K562 (cell line): ENCODE data around the gene PTPN12. TPM values are rescaled to one million over a fixed set of nuclear protein-coding genes. Genes with fewer than 3 reads are reported as not detected.

Source experiments
- ATAC-seq: fragments of 200-7000 bp; cut with Tn5 transposase; 3 replicates; pipeline ENCODE4 v1.9.1; 2020; ENCODE audit warnings: moderate library complexity
- BruUV-seq: library from RNA; stranded (reverse); fragments of 400-500 nt; replicated peaks from 2 replicates; lab custom pipeline; 2021; lab: Mats Ljungman, UMichigan
- CTCF ChIA-PET: fragments of 300-600 bp; formaldehyde crosslinking; extraction: SDS; loops from one replicate; lab custom pipeline; 2021; ENCODE audit warnings: low intra/inter-chr PET ratio; lab: Yijun Ruan, JAX
- POLR2A ChIA-PET: fragments of 300-600, 350-650 bp; sonication (Branson Sonifier 250); formaldehyde crosslinking; extraction: SDS; loops from one replicate; lab custom pipeline; 2021; ENCODE audit warnings: antibody characterized with exemption, inconsistent platforms; lab: Yijun Ruan, JAX
- DNase-seq, 4 experiments: peaks; one replicate each; pipeline versions ENCODE4 v3.0.0 to v3.0.0-alpha.2; 2011 to 2018; ENCODE audit warnings: low spot score in 3 of 4, mixed read lengths in 3 of 4; ENCODE audit errors: extremely low read depth in 1 of 4
- FAIRE-seq: peaks from 2 replicates; lab custom pipeline; 2011; peaks lifted over from hg19 to GRCh38; lab: Jason Lieb, UNC
- H2AFZ ChIP-seq: 2 replicates; pipeline ENCODE4 v1.6.0; 2011; ENCODE audit warnings: low read depth, low read length, control low read depth, inconsistent platforms
- H3K27ac ChIP-seq: fragments of 200-600 bp; 3 replicates; pipeline ENCODE4 v1.8.0; 2011; ENCODE audit warnings: low read depth, mild to moderate bottlenecking, control low read depth, inconsistent platforms, low read length, moderate library complexity, mixed read lengths; ENCODE audit errors: extremely low read depth
- H3K27me3 ChIP-seq, 2 experiments: fragments of 300-600 bp in 1 of 2; 2 replicates in 1 of 2; 3 replicates in 1 of 2; pipeline versions ENCODE4 v1.6.0 to v1.8.0; 2011; ENCODE audit warnings: inconsistent platforms in 2 of 2, low read length in 2 of 2, mild to moderate bottlenecking in 1 of 2, mixed read lengths in 1 of 2, moderate library complexity in 1 of 2; ENCODE audit not compliant: control insufficient read depth in 2 of 2, insufficient read depth in 2 of 2
- H3K36me3 ChIP-seq: fragments of 300-600 bp; 3 replicates; pipeline ENCODE4 v1.8.0; 2011; ENCODE audit warnings: mild to moderate bottlenecking, low read length, inconsistent platforms; ENCODE audit not compliant: control insufficient read depth, insufficient read depth
- H3K4me1 ChIP-seq, 2 experiments: fragments of 200-600 bp in 1 of 2; replicated peaks in 1 of 2; 2 replicates in 1 of 2; 3 replicates in 1 of 2; pipeline versions ENCODE4 v1.5.1 to v1.8.0; 2011; ENCODE audit warnings: inconsistent platforms in 2 of 2, low read length in 2 of 2, mild to moderate bottlenecking in 1 of 2, mixed read lengths in 1 of 2, moderate library complexity in 1 of 2; ENCODE audit not compliant: control insufficient read depth in 2 of 2, insufficient read depth in 2 of 2
- H3K4me2 ChIP-seq: 2 replicates; pipeline ENCODE4 v1.6.1; 2011; ENCODE audit warnings: low read length, control low read depth, inconsistent platforms, mixed read lengths; ENCODE audit not compliant: insufficient read depth
- H3K4me3 ChIP-seq: fragments of 200-600 bp; sonication (generic), shearing (Covaris generic); 2 replicates; pipeline ENCODE4 v1.5.1; 2016; ENCODE audit warnings: control low read depth, inconsistent platforms
- H3K79me2 ChIP-seq: fragments of 200-600 bp; 3 replicates; pipeline ENCODE4 v1.8.0; 2011; ENCODE audit warnings: low read length, inconsistent platforms; ENCODE audit not compliant: control insufficient read depth, insufficient read depth
- H3K9ac ChIP-seq, 2 experiments: 2 replicates each; pipeline versions ENCODE4 v1.6.0 to v1.6.1; 2011; ENCODE audit warnings: low read depth in 2 of 2, low read length in 2 of 2, control low read depth in 1 of 2, inconsistent platforms in 1 of 2, mild to moderate bottlenecking in 1 of 2, mixed read lengths in 1 of 2; ENCODE audit not compliant: insufficient read depth in 1 of 2
- H3K9me1 ChIP-seq: one replicate; pipeline ENCODE4 v1.6.0; 2011; ENCODE audit warnings: inconsistent platforms, mild to moderate bottlenecking, low read length, moderate library complexity; ENCODE audit not compliant: control insufficient read depth, insufficient read depth
- H3K9me3 ChIP-seq: replicated peaks from 2 replicates; pipeline ENCODE4 v1.5.1; 2011; ENCODE audit warnings: low read depth, low read length, inconsistent platforms; ENCODE audit not compliant: control insufficient read depth, insufficient read depth
- H4K20me1 ChIP-seq: replicated peaks from 2 replicates; pipeline ENCODE4 v1.6.1; 2011; ENCODE audit warnings: low read length, inconsistent platforms, mixed read lengths; ENCODE audit not compliant: control insufficient read depth, insufficient read depth
- PYGO2 ChIP-seq: fragments of 450-650 bp; IDR thresholded peaks from 2 replicates; pipeline ENCODE4 v1.6.1; 2016; ENCODE audit warnings: mild to moderate bottlenecking, missing genetic modification characterization, moderate library complexity, missing compliant biosample characterization
- RCOR1 ChIP-seq, 2 experiments: IDR thresholded peaks; 2 replicates each; pipeline ENCODE4 v1.6.1; 2012; ENCODE audit warnings: low read depth in 2 of 2, low read length in 2 of 2, borderline replicate concordance in 1 of 2, improper control_type of control experiment in 1 of 2
- STAT5B ChIP-seq: fragments of 250-450 bp; sonication (Bioruptor Pico); IDR thresholded peaks from 2 replicates; pipeline ENCODE4 v1.8.0; 2021; ENCODE audit warnings: mild to moderate bottlenecking, inconsistent platforms
- TRIM28 ChIP-seq: fragments of 450-650 bp; IDR thresholded peaks from 2 replicates; pipeline ENCODE4 v1.6.1; 2017
- WGBS: fragments of 100-300 bp; shearing (Covaris generic); methylation state at CpG from one replicate; pipeline ENCODE4 v1.1.6; 2016; ENCODE audit warnings: low coverage, mixed read lengths; ENCODE audit not compliant: insufficient coverage; ENCODE audit errors: missing lambda C conversion rate; 5-methylcytosine and 5-hydroxymethylcytosine counted together
- in situ Hi-C: fragments of 300-500 bp; cut with MboI; formaldehyde crosslinking; loops from 4 replicates; pipeline ENCODE4 v1.15.0; 2018; ENCODE audit warnings: inconsistent platforms, mixed read lengths
- intact Hi-C: fragments of 100-400 bp; cut with micrococcal nuclease; formaldehyde crosslinking; loops from 2 replicates; pipeline ENCODE4 v1.14.2; 2022
- polyA plus RNA-seq, 8 experiments: library from polyadenylated mRNA; depleted of rRNA in 4 of 8; stranded (reverse) in 5 of 8; unstranded in 3 of 8; fragments of >200 nt; fragmentation: Nextera tagmentation in 2 of 8; fragmentation: Illumina TruSeq in 1 of 8; extraction: Ambion mirVana in 2 of 8; extraction: Trizol in 1 of 8; gene quantifications; 2 replicates each; pipeline versions ENCODE4 v1.2.1 to v1.2.3, GENCODE V29; 2011 to 2014; ENCODE audit warnings: inconsistent platforms in 1 of 8, missing spikeins in 1 of 8
- total RNA-seq, 7 experiments: library from RNA; depleted of rRNA in 6 of 7; stranded (reverse); fragments of >200 nt in 6 of 7; fragmentation: Illumina TruSeq in 2 of 7; extraction: Trizol in 2 of 7; gene quantifications; 2 replicates each; pipeline versions ENCODE4 v1.2.1 to v1.2.3, GENCODE V29; 2011 to 2021; ENCODE audit warnings: low replicate concordance in 1 of 7
- TF ChIP-seq, protein P1 (sequence below), 2 experiments: fragments of 450-650 bp in 1 of 2; sonication (generic) in 1 of 2; formaldehyde crosslinking in 1 of 2; IDR thresholded peaks; 2 replicates each; pipeline versions ENCODE4 v1.7.1 to v1.9.0; 2016 to 2022; ENCODE audit warnings: inconsistent platforms in 1 of 2, mild to moderate bottlenecking in 1 of 2, missing genetic modification reagents in 1 of 2
- TF ChIP-seq, protein P2 (sequence below): IDR thresholded peaks from 2 replicates; pipeline ENCODE4 v1.6.1; 2012; ENCODE audit warnings: low read depth, low read length, improper control_type of control experiment, borderline replicate concordance

Gene PTPN12
- total and polyA plus RNA-seq, 9 of the 15 experiments (the other 6 are each of a cell fraction or from before 2014, with no cell fraction given), result 15.3 to 79.8 (median 26.6) TPM

DNA sequence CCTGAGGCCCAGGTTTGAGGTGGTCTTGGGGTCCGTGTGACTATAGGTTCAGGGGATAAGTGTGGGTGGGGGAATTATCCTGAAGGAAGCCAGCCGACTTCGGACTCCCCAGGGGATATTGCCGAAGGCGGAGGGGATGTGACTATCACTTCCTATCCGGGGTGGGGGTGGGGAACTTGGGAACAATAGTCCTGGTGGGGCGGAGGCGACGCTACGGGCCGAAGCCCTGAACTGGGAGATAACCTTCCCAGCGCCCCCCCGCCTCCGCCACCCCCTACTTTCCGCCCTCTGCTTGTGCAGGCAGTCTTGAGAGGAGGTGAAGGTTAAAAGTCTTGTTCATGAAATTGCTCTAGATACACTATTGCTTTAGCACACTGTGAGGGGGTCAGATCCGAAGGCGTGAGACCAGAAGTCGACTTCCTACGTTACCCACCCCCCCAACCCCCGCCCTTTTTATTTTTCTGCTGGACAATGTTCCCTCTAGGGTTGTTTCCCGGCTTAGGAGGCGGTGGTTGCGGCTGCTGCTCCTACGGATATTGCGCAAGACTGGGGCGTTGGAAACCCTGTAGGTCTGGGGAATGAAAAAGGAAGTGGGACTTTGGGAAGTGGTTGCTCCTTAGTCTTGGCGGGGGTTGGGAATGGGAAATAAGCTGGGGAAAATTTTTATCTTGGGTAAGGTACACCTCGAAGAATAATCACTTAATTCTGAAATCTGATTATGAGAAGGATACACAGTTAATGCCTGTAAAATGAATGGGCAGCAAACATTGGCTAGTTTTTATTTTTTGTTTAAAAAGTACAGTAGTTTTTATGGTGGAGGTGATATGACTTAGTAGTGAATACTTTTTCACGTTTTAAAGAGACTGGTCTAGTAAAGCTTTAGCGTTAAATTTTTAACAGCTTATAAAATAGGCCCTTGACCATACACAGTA is 1.5 kb downstream of the PTPN12 start:
- under 1% methylated on average over 22 of the region's 30 CpGs for WGBS
- Histone ChIP-seq H3K9me3 (no peaks in the 10 kb centered on the region), H2AFZ (peak overlapping the region; percentile 89), H3K79me2 (peaks cover 72% of the 10 kb centered on the region), H3K9me1 (no peaks in the 10 kb centered on the region), H3K27ac (peak overlapping the region; percentile 94), H4K20me1 (peaks cover 17% of the 10 kb centered on the region), H3K4me1 (peaks cover 17 to 18% of the 10 kb centered on the region in 2 experiments), H3K27me3 (no peaks in the 10 kb centered on the region), H3K4me2 (peak overlapping the region; percentile 98), H3K36me3 (no peaks in the 10 kb centered on the region; the same call in 2 of the 3 replicates), H3K4me3 (peak overlapping the region; percentile 80), H3K9ac (peak overlapping the region; percentile 93 to 94)
- DNase-seq, result peak; percentile 75 to 90 (median 80)
- FAIRE-seq, result peak; percentile 84
- intact Hi-C loops (loop anchor here (5.0 kb wide), 2 partner anchors 114 to 159 kb away; partner anchors contain the start of gene RSBN1L), in situ Hi-C loops (no loop called here)
- ChIA-PET POLR2A (interaction anchor here (0.7 to 1.1 kb wide), 5 partner anchors 10 to 26 kb away, joined by 3 to 5 read pairs (median 3); no protein-coding TSS in a partner anchor), CTCF (no interaction called here)
- peak; percentile 26 for ATAC-seq
- BruUV-seq, result TSS peak; percentile 23
- TF ChIP-seq STAT5B (CRISPR knock-in tag), result no peak
- TF ChIP-seq, protein P1, sequence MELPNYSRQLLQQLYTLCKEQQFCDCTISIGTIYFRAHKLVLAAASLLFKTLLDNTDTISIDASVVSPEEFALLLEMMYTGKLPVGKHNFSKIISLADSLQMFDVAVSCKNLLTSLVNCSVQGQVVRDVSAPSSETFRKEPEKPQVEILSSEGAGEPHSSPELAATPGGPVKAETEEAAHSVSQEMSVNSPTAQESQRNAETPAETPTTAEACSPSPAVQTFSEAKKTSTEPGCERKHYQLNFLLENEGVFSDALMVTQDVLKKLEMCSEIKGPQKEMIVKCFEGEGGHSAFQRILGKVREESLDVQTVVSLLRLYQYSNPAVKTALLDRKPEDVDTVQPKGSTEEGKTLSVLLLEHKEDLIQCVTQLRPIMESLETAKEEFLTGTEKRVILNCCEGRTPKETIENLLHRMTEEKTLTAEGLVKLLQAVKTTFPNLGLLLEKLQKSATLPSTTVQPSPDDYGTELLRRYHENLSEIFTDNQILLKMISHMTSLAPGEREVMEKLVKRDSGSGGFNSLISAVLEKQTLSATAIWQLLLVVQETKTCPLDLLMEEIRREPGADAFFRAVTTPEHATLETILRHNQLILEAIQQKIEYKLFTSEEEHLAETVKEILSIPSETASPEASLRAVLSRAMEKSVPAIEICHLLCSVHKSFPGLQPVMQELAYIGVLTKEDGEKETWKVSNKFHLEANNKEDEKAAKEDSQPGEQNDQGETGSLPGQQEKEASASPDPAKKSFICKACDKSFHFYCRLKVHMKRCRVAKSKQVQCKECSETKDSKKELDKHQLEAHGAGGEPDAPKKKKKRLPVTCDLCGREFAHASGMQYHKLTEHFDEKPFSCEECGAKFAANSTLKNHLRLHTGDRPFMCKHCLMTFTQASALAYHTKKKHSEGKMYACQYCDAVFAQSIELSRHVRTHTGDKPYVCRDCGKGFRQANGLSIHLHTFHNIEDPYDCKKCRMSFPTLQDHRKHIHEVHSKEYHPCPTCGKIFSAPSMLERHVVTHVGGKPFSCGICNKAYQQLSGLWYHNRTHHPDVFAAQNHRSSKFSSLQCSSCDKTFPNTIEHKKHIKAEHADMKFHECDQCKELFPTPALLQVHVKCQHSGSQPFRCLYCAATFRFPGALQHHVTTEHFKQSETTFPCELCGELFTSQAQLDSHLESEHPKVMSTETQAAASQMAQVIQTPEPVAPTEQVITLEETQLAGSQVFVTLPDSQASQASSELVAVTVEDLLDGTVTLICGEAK (IDR thresholded peaks at IDR 0.05), result peak; percentile 72
- TF ChIP-seq, protein P1 (CRISPR knock-in tag; IDR thresholded peaks at IDR 0.05), result no peak
- no peak for TF ChIP-seq PYGO2 (tag)
- TF ChIP-seq RCOR1 (IDR thresholded peaks at IDR 0.05; ENCODE audit: borderline replicate concordance in 1 of 2, low read depth in 2 of 2, low read length in 2 of 2), result peak in 1 of 2 experiments; percentile 10; a peak in 1 of 4 replicates
- no peak for TF ChIP-seq TRIM28
- TF ChIP-seq, protein P2, sequence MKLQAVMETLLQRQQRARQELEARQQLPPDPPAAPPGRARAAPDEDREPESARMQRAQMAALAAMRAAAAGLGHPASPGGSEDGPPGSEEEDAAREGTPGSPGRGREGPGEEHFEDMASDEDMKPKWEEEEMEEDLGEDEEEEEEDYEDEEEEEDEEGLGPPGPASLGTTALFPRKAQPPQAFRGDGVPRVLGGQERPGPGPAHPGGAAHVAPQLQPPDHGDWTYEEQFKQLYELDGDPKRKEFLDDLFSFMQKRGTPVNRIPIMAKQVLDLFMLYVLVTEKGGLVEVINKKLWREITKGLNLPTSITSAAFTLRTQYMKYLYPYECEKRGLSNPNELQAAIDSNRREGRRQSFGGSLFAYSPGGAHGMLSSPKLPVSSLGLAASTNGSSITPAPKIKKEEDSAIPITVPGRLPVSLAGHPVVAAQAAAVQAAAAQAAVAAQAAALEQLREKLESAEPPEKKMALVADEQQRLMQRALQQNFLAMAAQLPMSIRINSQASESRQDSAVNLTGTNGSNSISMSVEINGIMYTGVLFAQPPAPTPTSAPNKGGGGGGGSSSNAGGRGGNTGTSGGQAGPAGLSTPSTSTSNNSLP, result no peak
